GM12864 (cell line): ENCODE results near the gene TELO2.

Experiments used
- DNase-seq: peaks from one replicate; pipeline ENCODE4 v3.0.0-alpha.2; 2011; ENCODE audit warnings: low read depth
- H3K4me3 ChIP-seq: 2 replicates; pipeline ENCODE4 v1.5.1; 2011; ENCODE audit warnings: mild to moderate bottlenecking, low read depth, low read length, control low read depth
- TF ChIP-seq, protein P1 (sequence below): IDR thresholded peaks from 2 replicates; pipeline ENCODE4 v1.5.1; 2011; ENCODE audit warnings: low read depth, mild to moderate bottlenecking, moderate library complexity, low read length, control low read depth, inconsistent platforms; ENCODE audit errors: missing control alignments

TELO2 gene

DNA sequence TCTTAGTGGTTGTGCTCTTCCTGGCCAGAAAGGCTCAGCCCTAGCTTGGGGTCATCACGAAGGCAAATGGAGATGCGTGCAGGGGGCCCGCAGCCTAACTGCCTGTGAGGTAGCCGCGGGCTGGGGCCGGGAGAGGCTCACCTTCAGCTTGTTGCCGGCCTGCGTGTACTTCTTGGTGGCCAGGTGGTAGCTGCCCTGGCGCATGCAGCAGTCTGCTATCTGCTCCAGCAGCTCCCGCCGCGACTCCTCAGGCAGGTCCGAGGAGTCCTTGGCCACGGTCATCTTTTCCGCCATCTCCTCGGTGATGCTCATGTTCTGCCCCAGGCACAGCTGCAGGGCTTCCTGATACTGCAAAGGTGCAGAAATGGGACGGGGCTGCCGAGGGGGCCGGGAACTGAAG is 27.3 kb downstream of the TELO2 start:
- TF ChIP-seq, protein P1, sequence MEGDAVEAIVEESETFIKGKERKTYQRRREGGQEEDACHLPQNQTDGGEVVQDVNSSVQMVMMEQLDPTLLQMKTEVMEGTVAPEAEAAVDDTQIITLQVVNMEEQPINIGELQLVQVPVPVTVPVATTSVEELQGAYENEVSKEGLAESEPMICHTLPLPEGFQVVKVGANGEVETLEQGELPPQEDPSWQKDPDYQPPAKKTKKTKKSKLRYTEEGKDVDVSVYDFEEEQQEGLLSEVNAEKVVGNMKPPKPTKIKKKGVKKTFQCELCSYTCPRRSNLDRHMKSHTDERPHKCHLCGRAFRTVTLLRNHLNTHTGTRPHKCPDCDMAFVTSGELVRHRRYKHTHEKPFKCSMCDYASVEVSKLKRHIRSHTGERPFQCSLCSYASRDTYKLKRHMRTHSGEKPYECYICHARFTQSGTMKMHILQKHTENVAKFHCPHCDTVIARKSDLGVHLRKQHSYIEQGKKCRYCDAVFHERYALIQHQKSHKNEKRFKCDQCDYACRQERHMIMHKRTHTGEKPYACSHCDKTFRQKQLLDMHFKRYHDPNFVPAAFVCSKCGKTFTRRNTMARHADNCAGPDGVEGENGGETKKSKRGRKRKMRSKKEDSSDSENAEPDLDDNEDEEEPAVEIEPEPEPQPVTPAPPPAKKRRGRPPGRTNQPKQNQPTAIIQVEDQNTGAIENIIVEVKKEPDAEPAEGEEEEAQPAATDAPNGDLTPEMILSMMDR: no peak
- H3K4me3 ChIP-seq: no peak overlapping the region
- DNase-seq: no peak

DNA sequence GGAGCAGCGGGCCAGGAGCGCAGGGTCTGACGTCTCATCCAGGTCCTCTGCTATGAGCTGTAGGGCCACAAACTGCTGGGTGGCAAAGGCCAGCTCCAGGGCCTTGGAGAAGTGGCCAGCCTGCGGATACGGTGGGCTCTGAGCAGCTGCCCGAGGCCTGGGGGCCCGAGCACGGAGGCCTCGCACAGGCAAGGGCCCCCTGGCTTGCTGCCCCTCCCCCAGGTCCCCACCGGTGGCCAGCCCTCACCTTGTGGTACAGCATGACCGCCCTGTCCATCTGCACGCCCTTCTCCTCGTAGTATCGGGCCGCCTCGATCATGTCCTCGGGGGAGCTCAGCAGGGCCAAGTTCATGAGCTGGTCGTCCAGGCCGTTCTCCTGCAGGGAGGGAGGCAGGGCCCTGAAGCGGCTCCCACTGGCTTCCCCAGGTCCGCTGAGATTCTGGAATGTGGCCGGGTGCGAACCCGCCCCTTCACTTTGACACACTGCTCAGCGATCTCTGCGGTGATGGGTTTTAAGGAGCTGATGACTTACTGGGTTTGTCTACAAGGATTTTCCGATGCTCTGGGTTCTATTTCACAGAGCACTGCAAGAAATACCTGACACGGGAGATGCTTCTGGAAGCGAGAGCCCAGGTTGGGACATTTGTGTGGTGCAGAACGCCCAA is 30.6 kb downstream of the TELO2 start:
- no peak overlapping the region for H3K4me3 ChIP-seq

DNA sequence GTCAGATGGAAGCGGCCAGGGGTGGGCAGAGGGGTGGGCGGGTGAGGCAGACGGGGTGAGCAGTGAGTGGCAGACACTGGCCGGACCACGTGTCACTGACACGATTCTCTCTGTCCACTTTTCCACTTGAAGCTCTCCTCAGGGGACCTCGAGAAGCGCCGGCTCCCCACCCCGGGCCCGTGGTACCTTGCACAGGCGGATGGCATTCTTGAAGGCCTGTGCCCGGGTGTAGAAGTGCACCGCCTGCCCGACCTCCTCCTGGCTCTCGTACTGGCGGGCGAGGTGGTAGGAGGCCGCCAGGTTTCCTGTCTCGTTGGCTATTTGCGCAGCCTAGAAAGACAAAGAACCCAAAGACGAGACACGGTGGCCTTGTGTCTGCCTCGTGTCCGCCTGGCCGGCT is 31.2 kb downstream of the TELO2 start:
- DNase-seq: no peak
- H3K4me3 ChIP-seq: no peak overlapping the region
- TF ChIP-seq, protein P1: no peak

More for the DNA sequence above, 30.6 kb downstream of the TELO2 start:
- TF ChIP-seq, protein P1: no peak
- no peak for DNase-seq

DNA sequence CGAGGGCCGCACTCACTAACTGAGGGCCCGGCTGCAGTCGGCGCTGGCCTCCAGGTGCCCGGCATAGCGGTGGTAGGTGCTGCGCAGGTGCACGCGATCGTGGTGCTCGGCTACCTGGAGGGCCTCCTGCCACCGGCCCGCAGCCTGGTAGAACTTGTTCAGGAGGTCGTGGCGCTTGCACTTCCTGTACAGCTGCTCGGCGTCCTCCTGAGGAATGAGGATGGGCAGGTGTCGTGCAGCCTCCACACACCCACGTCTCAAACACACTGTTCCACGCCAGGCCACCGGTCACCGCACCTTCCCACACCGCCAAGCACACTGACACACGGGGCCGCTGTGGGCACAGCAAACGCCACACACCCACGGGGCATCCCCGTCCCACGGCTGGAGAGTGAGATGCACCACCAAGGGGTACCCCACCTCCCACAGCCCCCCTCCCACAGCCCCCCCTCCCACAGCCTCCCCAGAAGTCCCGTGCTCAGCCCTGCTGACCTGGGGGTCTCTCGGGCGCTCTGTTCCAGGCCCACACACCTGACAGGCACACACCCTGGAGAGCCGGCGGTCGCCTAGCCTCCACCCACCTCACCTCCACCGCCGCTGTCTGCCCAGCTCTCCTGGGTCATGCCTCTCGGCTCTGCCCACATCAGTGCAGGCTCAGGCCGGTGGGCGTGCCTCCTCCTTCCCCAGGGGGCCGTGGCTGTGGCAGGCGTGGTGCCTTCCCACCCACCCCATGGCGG is 32.9 kb downstream of the TELO2 start:
- H3K4me3 ChIP-seq: no peak overlapping the region
- no peak for DNase-seq
- TF ChIP-seq, protein P1: no peak

DNA sequence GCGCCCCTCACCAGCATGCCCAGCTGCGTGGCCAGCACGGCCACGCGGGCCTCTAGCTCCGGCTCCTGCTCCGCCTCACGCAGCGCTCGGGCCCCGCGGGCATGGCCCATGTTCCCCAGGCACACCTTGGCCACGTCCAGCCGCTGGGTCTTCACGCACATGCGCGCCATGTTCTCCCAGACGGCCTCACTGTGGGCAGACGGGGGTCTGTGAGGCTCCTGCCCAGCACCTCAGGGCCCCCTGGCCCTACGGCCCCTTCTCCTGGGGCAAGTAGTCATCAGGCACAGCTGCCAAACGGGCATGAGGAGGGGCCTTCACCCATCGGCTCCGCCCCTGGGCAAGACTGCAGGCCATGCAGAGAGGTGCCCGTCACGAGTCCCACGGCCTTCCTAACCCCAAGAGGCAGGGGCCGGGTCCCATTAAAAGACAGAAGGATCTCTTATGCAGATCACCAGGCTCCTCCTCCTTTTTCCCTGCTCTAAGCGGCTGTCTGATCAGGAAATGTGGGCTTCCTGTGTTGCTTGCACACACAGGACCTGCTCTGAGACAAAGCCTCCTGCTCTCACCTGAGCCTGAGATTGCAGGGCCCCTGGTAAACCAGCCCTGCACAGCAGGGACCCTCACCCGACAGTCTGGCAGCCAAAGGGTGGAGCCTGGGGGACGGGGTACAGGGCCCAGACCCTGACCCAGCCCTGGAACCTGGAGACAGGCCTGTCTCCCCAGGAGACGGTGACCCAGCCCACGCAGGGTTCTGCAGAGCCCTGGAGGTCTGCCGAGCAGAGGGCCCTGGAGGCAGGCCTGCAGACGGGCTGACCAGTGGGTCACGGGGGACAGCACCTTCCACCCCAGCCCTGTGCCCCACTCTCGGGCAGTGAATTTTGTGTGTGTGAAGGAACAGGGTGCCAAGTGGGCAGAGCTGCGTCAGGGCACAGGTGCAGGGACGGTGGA is 33.7 kb downstream of the TELO2 start:
- TF ChIP-seq, protein P1: no peak
- no peak overlapping the region for H3K4me3 ChIP-seq
- no peak for DNase-seq

DNA sequence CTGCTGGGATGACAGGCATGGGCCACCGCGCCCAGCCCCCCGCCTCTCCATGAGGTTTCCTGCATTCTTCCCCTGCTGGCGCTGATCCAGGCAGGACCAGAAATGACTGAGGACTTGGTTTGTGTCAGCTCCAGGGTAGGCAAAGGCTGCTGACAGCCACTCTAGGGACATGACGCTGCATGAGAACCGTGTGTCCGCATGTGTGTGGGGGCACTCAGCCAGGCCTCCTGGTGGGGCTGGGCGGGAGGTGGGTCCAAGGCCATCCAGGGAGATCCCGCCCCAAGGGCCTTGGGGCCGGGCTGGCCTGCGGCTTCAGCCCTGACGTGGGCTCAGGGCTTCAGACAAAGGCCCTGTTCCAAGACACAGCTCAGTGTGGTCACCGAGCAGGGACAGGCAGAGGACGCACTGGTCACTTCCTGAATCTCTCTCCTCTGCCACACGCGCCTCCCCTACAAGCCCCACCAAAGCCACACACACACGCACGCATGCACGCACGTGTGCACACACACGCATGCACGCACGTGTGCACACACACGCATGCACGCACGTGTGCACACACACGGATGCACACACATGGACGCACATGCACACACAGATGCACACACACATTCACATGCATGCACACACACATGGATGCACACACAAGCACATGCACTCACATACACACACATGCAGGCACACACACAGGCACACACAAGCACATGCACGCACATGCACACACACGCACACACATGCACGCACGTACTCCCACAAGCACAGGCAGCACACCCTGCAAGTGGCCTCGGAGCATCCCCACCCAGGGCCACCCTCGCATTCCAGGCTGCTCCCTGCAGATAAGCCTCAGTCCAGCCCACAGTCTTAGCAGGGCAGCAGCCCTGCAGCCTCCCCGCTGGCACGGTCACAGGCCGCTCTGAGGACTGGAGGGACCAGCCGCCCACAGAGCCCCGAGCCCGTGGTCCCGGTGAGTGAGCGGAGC is 35.0 kb downstream of the TELO2 start:
- DNase-seq: no peak
- H3K4me3 ChIP-seq: no peak overlapping the region
- TF ChIP-seq, protein P1: no peak
